GM18907 (cell line): Measurements from ENCODE around the gene SOCS1.
A peak's percentile ranks its signal among the peaks of the same experiment; 100 is the strongest.

ENCODE experiments used
- ATAC-seq: cut with Tn5 transposase; IDR thresholded peaks from one replicate; pipeline ENCODE4 v1.9.1; 2021; ENCODE audit warnings: mild to moderate bottlenecking, moderate library complexity; ENCODE audit not compliant: unreplicated experiment

Gene SOCS1

GRCh38 chr16:11249233-11250061, 6.6 kb downstream of the SOCS1 start:
- ATAC-seq, result no peak

GRCh38 chr16:11248133-11248532, 7.9 kb downstream of the SOCS1 start:
- ATAC-seq, result no peak

- no peak for ATAC-seq
Measured at GRCh38 chr16:11245988-11246387, 10.0 kb downstream of the SOCS1 start.

GRCh38 chr16:11245222-11245737, 10.7 kb downstream of the SOCS1 start:
- ATAC-seq, result no peak

GRCh38 chr16:11242658-11243057, 13.3 kb downstream of the SOCS1 start:
- ATAC-seq, result no peak

GRCh38 chr16:11241480-11242204, 14.4 kb downstream of the SOCS1 start:
- ATAC-seq, result no peak

GRCh38 chr16:11240636-11241473, 15.1 kb downstream of the SOCS1 start:
- ATAC-seq, result no peak

- ATAC-seq, result no peak
Measured at GRCh38 chr16:11239644-11240632, 16.1 kb downstream of the SOCS1 start.

- no peak for ATAC-seq
Measured at GRCh38 chr16:11238272-11239202, 17.5 kb downstream of the SOCS1 start.

- ATAC-seq, result no peak
Measured at GRCh38 chr16:11236461-11237254, 19.3 kb downstream of the SOCS1 start.

GRCh38 chr16:11235703-11235991, 20.4 kb downstream of the SOCS1 start:
- ATAC-seq, result peak; percentile 31

GRCh38 chr16:11234884-11235702, 20.9 kb downstream of the SOCS1 start:
- ATAC-seq, result no peak

GRCh38 chr16:11233727-11234376, 22.2 kb downstream of the SOCS1 start:
- no peak for ATAC-seq

GRCh38 chr16:11232852-11233726, 22.9 kb downstream of the SOCS1 start:
- ATAC-seq, result peak; percentile 54

GRCh38 chr16:11232302-11232851, 23.6 kb downstream of the SOCS1 start:
- ATAC-seq, result no peak
